GM12878 (cell line): Measurements from ENCODE around the gene IL10RA. TPM values are rescaled to one million over a fixed set of nuclear protein-coding genes. Genes with fewer than 3 reads are reported as not detected.

Experiments used
- BCLAF1 ChIP-seq: fragments of 450-650 bp; IDR thresholded peaks from 2 replicates; pipeline ENCODE4 v1.6.1; 2017; ENCODE audit warnings: antibody characterized with exemption, mild to moderate bottlenecking, moderate library complexity
- IKZF2 ChIP-seq, 2 experiments: fragments of 450-650 bp; IDR thresholded peaks; 2 replicates each; pipeline ENCODE4 v1.6.1; 2017; ENCODE audit warnings: mild to moderate bottlenecking in 2 of 2, moderate library complexity in 2 of 2
- IRF4 ChIP-seq: IDR thresholded peaks from 2 replicates; pipeline ENCODE4 v1.6.1; 2011; ENCODE audit warnings: low read depth, low read length
- MEF2B ChIP-seq: fragments of 450-650 bp; IDR thresholded peaks from 2 replicates; pipeline ENCODE4 v1.6.1; 2018; ENCODE audit warnings: mild to moderate bottlenecking, moderate library complexity; ENCODE audit not compliant: partially characterized antibody, poor library complexity, severe bottlenecking
- SMARCA5 ChIP-seq: fragments of 450-650 bp; IDR thresholded peaks from 2 replicates; pipeline ENCODE4 v1.6.1; 2017; ENCODE audit warnings: mild to moderate bottlenecking
- ZBED1 ChIP-seq: IDR thresholded peaks from 2 replicates; pipeline ENCODE4 v1.6.1; 2016; ENCODE audit warnings: borderline replicate concordance
- ZNF687 ChIP-seq: fragments of 450-650 bp; IDR thresholded peaks from 2 replicates; pipeline ENCODE4 v1.6.1; 2017; ENCODE audit warnings: mild to moderate bottlenecking, moderate library complexity
- polyA plus RNA-seq, 11 experiments: library from polyadenylated mRNA; depleted of rRNA in 4 of 11; unstranded in 6 of 11; stranded (reverse) in 5 of 11; fragments of >200 nt; fragmentation: Nextera tagmentation in 4 of 11; fragmentation: Illumina TruSeq in 1 of 11; extraction: Ambion mirVana in 4 of 11; extraction: Trizol in 1 of 11; gene quantifications; 1 replicate in 1 of 11; 2 replicates in 10 of 11; pipeline versions ENCODE4 v1.2.1 to v1.2.3, GENCODE V29; 2011 to 2016; ENCODE audit warnings: inconsistent platforms in 2 of 11, missing spikeins in 2 of 11, low read depth in 1 of 11
- total RNA-seq, 4 experiments: library from RNA; depleted of rRNA in 3 of 4; stranded (reverse); fragments of >200 nt in 3 of 4; fragmentation: Illumina TruSeq in 1 of 4; extraction: Trizol in 1 of 4; gene quantifications; 2 replicates each; pipeline versions ENCODE4 v1.2.1 to v1.2.3, GENCODE V29; 2013 to 2021

Gene IL10RA
- total and polyA plus RNA-seq, 10 of the 15 experiments (the other 5 are each of a cell fraction or from before 2014, with no cell fraction given), result 0.77 to 45.9 (median 9.6) TPM

- TF ChIP-seq BCLAF1 (no peak), IKZF2 (IDR thresholded peaks at IDR 0.05) (peak; percentile 73 to 81), MEF2B (peak; percentile 93), IRF4 (no peak), ZBED1 (no peak), ZNF687 (no peak), SMARCA5 (no peak)
Observed at GRCh38 chr11:118046051-118046963, 60.1 kb downstream of the IL10RA start (continued).
